ENCODE results near the gene PGF. TPM values are rescaled to one million over a fixed set of nuclear protein-coding genes. Genes with fewer than 3 reads are reported as not detected.
A peak's percentile ranks its signal among the peaks of the same experiment; 100 is the strongest.

PGF gene
- total and polyA plus RNA-seq, 2 of the 13 experiments (the other 11 are each of a cell fraction or from before 2014, with no cell fraction given) = 10.7 to 27.5 TPM

DNA sequence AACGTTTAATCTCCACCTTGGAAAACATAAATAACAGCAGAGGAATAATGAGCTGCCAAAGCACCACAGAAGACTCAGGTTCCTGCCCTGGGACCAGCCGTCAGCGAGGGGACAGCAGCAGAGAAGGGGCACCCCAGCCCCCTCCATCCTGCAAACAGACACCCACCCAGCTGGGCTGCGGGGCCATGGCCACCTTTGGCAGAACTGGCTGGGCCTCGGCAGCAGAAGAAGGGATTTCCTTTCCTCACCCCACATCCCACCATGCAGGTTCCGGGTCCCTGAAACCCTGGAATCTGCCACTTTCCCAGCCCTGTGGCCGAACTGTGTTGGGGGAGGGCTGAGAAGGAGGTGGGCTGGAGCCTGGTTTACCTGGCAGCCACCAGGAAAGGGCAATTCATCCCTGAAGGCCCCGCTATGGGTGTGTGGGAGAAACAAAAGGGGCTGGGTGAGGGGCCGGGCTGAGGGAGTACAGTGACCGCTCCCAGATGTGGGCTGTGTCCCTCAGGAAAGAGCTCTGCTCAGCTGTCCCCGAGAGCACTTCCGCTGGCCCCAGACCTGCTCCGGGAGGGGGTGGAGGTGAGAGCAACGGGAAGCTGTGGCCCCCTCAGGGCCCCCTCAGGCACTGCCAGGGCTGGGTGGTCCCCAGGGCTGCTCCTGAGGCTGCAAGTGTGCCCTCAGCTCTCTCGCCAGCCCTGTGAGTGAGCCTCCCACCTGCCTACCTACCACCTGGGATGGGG, 3.8 kb downstream of the PGF start (continued):
- TF ChIP-seq MLX (CRISPR knock-in tag; IDR thresholded peaks at IDR 0.05) (0 out of 2 replicates have a peak, but pooled peaks have one; percentile 24), HDAC1 (CRISPR knock-in tag; IDR thresholded peaks at IDR 0.05) (peak; percentile 39; the same call in 1 of the 2 replicates), ZNF329 (CRISPR knock-in tag; IDR thresholded peaks at IDR 0.05; ENCODE audit: low read depth) (0 out of 2 replicates have a peak, but pooled peaks have one; percentile 59), KAT7 (CRISPR knock-in tag; IDR thresholded peaks at IDR 0.05; ENCODE audit: borderline replicate concordance) (peak; percentile 37; the same call in 1 of the 2 replicates), ZNF691 (CRISPR knock-in tag; IDR thresholded peaks at IDR 0.05; ENCODE audit: borderline replicate concordance, low read depth) (no peak), ZHX1 (CRISPR knock-in tag; IDR thresholded peaks at IDR 0.05; ENCODE audit: low read depth) (0 out of 2 replicates have a peak, but pooled peaks have one; percentile 28), FOXP4 (CRISPR knock-in tag; IDR thresholded peaks at IDR 0.05) (no peak; the same call in 1 of the 2 replicates)
- TF ChIP-seq, protein P1, sequence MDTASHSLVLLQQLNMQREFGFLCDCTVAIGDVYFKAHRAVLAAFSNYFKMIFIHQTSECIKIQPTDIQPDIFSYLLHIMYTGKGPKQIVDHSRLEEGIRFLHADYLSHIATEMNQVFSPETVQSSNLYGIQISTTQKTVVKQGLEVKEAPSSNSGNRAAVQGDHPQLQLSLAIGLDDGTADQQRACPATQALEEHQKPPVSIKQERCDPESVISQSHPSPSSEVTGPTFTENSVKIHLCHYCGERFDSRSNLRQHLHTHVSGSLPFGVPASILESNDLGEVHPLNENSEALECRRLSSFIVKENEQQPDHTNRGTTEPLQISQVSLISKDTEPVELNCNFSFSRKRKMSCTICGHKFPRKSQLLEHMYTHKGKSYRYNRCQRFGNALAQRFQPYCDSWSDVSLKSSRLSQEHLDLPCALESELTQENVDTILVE (CRISPR knock-in tag; IDR thresholded peaks at IDR 0.05) = no peak
